GM19240 (cell line): Measurements from ENCODE around the gene MAGEB18.

Experiments
- DNase-seq: peaks from one replicate; pipeline ENCODE4 v3.0.0; 2011; ENCODE audit warnings: low spot score; ENCODE audit not compliant: insufficient read length

The MAGEB18 gene

DNA sequence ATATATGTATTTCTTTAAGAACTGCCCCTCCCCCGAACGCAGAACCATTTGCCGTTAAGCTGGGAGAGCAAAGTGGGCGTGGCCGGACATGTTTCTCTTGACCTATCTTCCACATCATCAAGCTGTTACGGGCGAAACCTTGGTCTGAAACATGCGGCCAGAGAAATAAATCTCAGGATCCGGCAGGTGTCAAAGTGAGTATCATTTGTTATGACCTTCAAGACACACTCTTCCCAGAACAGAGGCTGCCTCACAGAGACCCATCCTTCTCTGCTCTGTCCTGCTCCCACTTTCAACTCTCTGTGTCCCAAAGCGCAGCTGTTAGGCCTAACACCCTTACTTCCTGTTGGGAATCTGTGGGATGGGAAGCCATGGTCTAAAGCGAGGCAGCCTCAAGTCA, at the start of gene MAGEB18:
Gene MAGEB18 (plus strand): TSS at position 70 of the 400 bp plus-strand sequence. CDS start 643 bp downstream, outside the sequence.
- DNase-seq = no peak

DNA sequence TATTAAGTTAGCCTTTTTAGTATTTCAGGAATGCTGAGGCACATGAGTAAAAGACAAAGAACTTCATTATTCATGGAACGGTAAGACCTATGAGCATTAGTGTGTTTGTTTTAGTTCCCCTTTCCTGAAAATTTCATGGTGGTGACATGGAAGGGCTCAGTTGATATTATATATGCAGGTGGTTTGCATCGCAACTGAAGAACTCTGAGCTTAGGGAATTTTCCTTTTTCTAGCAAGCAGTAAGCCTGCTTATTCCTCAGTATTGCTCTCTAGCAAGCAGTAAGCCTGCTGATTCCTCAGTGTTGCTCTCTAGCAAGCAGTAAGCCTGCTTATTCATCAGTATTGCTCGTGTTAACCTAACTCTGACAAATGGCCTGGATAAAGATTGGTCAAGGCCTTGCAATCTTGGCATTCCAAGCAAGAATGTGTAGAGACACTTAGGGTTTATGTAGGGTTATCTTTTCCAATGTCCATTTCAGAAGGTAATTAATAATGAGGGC, 37.7 kb upstream of the MAGEB18 start:
- DNase-seq = no peak

DNA sequence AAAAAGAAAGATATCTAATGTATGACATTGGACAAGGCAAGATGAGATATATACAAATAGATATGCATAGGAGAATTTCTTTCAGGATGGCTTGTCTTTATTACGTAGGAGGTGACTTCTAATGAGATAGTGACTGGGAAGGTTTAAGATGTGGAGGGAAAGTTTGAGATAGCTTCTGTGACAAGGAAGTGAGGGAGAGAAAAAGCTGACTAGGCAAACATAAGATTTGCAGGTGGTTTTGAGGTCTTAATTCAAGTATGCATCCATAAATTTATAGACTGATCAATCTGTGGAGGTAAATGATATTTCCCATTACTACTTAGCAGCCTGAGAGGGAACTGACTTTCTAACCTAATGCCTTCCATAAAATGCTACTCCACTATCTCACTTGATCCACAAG, 29.0 kb upstream of the MAGEB18 start:
- no peak for DNase-seq

DNA sequence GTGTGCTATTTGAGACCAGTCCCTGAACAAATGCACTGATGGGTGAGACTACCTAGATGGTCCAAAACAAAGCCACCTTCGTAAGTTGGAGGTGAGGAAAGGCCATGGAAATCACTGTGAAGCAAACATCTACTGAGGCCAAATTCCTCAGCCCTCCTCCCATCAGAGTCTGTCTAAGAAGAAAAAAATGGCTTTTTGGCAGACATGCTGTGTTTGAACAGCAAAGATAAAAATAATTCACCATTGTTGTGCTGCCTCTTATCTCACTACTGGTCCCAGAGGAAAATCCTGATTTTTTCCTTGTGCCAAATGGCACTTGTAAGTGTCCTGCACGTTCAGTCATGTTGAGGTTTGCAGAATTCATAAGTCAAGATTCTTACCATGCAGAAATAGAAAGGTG, 7.9 kb downstream of the MAGEB18 start:
- DNase-seq = no peak

DNA sequence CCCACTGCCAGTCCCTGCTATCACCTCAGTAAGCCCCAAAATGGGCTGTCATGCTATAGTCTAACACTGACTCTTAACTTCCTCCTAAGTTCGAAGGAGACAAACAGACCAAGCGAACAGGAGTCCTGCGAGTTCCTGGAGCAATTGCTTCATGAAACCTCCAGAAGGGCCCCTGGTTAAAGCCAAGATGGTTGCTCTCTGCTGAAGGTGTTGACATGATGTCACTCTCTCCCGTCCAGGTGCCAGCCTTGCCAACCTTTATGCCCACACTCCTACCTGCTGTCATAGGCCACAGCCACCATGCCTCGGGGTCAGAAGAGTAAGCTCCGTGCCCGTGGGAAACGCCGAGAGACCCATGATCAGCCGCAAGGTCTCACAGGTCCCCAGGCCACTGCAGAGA, 22.2 kb downstream of the MAGEB18 start, which contains the start of gene MAGEB6B:
Gene MAGEB6B (plus strand): TSS at position 301 of the 400 bp plus-strand sequence. CDS start 0 bp downstream, at position 301.
- no peak for DNase-seq
